Inferior parietal cortex (tissue), 1 donor: ENCODE measurements around the gene ZDHHC16.
"Not testable (repeated sequence)": the region's sequence is repeated elsewhere in the genome, so short reads cannot be mapped to it uniquely, and the experiment has no call there.

ENCODE experiments used
- DNase-seq: peaks from one replicate; pipeline ENCODE4 v3.0.0-alpha.2; 2016; ENCODE audit errors: extremely low spot score

The ZDHHC16 gene

DNA sequence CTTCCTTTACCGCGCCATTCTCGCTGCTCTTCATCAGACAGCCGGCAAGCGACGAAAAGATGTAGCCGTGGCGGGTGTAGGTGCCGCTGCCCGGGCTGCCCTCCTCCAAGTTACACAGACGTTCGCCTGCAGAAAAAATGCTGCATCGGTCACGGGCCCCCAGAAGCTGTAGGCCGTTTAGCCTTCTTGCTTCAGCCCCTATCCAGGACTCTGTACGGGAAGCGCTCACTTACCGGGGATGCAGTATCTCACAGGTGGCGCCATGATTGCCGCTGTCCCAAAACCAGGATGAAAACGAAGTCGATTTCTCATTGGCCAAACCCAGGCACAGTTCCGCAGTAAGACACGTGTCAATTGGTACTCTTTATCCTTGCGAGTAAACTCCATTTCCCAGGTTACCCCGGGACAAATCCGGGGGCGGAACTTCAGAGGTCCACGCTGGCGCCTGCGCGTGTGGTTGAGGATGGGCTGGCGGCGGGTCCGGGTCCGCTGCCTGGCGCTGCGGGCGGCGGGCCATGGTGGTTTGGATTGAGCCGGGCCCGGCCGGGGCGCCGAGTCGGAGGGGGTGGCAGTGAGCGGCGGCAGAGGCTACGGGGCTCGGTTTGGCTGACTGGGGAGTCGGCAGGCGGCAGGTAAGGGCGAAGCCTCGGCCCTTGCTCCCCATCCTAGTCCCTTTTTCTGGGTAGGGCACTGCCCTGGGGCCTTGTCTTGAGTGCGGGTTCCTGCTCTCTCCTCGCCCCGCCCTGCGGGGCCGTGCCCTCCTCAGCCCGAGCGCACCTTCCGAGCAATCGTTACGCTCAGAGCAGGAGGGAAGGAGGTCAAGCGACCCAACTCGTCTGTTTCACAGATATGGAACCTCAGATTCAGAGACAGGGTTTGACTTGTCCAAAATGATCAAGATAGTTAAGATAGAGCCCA, at the start of gene ZDHHC16, which contains the start of gene EXOSC1:
Gene ZDHHC16, plus strand, starts transcription at position 454 of the 918 bp plus-strand sequence. CDS start 5,501 bp downstream, outside the sequence.
Gene EXOSC1, minus strand, starts transcription at position 285 of the 918 bp plus-strand sequence. Its CDS starts 21 bp downstream, at position 264.
- peak; percentile 98 for DNase-seq

DNA sequence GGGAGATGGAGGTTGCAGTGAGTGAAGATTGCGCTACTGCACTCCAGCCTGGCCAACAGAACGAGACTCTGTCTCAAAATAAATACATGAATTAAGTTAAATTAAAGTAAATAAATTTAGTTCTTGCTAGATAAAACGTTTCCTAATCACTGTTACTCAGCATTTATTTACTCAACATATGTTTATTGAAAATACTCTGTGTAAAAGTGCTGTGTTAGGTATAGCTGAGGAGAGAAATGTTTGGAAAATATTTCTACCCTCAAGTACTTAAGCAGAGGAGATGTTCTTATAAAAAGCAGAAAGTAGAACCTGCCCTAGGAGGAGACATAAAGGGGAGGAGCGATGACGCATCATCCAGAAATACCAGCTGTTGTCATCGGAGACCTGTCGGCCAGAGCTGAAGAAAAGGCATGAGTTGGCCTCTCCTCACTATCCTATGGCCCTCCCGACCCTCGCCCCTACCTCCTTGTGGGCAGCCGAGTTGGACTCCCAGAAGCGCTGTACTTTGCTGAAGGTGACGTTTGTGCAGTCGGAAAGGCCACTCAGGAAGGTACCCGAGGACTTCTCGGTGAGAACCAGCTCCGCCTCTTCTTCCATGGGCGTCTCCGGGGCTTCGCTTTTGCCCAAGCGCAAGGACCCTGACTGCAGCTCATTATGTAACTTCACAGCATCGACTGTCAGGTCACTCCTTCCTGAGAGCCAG, 46.0 kb upstream of the ZDHHC16 start:
- DNase-seq, result no peak

- peak; percentile 100 for DNase-seq
Measured at GRCh38 chr10:97400665-97401454, 45.1 kb upstream of the ZDHHC16 start, which contains the start of gene RRP12. RRP12 (minus strand) TSS chr10:97401340; CDS start chr10:97401231, 109 bp downstream.

- no peak for DNase-seq
Measured at GRCh38 chr10:97401455-97401919, 44.5 kb upstream of the ZDHHC16 start.

DNA sequence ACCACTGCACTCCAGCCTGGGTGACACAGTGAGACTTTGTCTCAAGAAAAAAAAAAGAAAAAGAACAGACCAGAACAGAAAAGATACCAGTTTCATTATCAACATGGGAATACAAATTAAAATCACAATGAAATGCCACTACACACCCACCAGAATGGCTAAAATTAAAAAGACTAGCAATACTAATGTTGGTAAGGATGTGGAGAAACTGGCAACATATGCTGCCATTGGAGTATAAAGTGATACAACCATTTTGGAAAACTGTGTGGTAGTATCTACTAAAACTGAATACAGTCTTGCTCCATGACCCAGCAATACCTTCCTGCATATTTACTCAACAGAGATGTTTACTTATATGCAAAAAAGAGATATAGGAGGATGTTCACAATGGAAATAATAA, 41.9 kb upstream of the ZDHHC16 start:
- DNase-seq, result no peak

DNA sequence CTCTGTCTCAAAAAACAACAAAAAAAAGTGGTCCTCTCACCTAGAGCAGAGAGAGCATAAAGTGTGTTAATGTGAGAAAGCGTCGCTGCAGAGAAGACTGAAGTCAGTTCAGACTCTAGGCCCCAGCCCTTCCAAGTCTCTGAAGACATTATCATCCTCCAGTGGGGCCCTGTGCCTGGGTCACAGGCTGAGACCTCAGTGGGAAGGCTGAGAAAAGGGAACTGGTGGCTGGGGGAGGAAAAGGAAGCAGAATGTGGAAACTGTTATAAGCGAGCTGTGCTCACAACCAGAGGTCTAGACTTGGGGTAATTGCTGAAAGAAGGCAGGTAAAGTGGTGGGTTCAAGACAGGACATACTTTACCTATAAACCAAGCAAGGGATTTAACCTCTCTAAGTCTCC, 39.9 kb upstream of the ZDHHC16 start:
- peak; percentile 13 for DNase-seq

DNA sequence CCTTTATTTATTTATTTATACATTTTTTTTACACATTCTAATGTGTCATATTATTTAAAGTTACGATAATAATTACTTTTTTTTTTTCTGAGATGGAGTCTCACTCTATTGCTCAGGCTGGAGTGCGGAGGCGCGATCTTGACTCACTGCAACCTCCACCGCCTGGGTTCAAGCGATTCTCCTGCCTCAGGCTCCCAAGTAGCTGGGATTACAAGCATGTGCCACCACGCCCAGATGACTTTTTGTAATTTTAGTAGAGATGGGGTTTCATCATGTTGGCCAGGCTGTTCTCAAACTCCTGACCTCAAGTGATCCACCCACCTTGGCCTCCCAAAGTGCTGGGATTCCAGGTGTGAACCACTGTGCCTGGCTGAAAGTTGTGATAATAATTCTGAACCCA, 39.5 kb upstream of the ZDHHC16 start:
- DNase-seq, result not testable (repeated sequence)

GRCh38 chr10:97407211-97407951, 38.6 kb upstream of the ZDHHC16 start:
- DNase-seq, result peak; percentile 75

DNA sequence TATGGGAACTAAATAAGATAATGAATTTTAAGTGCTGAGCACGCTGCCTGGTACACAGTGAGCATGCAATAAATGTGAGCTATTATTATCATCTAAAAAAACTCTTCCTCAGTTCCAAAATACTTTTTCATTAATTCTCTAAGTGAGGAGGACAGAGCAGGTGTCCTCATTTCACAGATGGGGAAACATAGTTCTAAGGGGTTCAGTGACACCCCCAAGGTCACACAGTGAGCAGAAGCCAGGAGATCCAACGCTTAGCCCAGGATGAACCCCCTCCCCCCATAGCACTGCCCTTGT, 38.1 kb upstream of the ZDHHC16 start:
- DNase-seq, result no peak

DNA sequence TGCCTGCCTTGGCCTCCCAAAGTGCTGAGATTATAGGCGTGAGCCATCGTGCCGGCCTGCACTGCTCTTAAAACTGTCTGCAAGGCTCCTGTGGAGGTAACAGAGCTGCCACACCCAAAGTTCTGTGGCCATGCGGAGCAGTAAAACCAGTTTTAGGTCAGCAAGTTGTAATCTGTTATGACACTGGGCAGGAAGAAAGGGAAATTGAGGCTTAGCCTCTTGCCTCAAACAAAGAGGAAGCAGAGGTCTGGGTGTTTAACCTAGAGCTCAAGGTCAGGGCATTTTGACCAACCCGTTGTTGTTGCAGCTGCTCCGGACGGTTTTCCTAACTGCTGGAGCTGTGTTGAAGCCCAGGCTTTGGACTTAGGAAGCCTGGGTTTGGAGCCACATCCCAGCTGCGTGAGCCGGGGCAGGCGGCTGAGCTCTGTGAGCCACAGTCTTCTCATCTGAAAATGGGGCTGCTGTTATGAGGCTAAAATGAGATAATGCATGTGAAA, 37.4 kb upstream of the ZDHHC16 start:
- no peak for DNase-seq

DNA sequence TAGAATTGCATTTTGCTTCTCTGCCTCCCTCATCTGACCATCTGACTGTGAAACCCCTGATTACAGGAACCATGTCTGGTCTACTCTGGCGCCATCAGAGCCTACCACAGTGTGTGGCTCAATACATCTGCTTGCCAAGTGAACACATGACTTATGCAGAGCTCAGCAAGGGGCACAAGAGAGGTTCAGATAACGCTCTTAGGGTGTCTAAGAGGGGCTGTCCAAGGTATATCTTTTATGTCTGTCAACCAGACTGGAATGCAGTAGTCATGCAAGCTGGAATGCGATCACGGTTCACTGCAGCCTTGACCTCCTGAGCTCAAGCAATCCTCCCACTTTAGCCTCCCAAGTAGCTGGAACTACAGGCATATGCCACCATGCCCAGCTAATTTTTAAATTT, 34.6 kb upstream of the ZDHHC16 start:
- DNase-seq, result no peak

DNA sequence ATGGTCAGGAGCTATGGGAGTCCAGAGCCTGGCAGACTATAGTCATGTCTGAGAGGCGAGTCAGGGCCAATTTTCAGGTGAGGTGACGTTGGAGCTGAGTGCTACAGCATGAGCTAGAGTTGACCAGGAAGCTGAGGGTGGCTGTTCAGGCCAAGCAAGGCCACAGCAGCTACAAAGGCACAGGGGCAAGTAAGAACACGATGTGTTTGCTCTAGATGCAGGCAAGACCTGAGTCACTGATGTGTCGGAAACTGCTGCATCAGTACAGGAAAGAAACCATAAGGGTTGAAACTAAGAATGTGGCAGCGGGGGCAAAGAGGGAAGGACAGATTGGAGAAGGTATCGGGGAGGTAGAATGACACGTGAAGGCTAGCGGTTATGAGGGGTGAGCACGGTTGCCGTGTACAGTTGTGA, 33.1 kb upstream of the ZDHHC16 start:
- no peak for DNase-seq

DNA sequence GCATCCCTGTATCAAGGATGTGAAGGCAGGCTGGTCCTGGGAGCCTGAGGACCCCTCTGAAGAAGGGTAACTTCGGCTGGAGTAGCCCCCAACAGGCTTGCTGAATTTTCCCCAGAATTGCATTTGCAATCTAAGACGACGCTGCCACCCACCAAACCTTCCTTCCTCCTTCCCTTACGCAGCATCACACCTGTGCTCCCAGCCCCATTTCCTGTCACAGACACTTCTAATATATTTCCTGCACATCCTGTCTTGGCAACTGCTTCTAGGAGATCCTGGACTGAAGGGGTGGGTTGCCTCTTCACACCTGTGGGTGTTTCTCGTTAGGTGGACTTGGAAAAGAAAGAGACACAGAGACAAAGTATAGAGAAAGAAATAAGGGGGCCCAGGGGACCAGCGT, 29.4 kb upstream of the ZDHHC16 start:
- DNase-seq, result no peak

DNA sequence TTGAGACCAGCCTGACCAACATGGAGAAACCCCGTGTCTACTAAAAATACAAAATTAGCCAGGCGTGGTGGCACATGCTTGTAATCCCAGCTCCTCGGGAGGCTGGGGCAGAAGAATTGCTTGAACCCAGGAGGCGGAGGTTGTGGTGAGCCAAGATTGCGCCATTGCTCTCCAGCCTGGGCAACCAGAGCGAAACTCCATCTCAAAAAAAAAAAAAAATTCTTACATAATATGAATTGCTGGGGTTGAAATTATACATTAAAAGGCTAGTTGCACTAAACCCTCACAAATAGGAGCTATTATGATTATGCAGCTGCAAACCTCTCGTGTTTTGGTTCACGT, 22.2 kb upstream of the ZDHHC16 start:
- DNase-seq, result not testable (repeated sequence)

- peak; percentile 95 for DNase-seq
Measured at GRCh38 chr10:97425964-97426775, 19.8 kb upstream of the ZDHHC16 start, which contains the start of gene PGAM1. PGAM1 (plus strand) TSS chr10:97426191; CDS start chr10:97426308, 117 bp downstream.

GRCh38 chr10:97426776-97427570, 19.0 kb upstream of the ZDHHC16 start:
- DNase-seq, result no peak

GRCh38 chr10:97427571-97428179, 18.3 kb upstream of the ZDHHC16 start:
- no peak for DNase-seq

DNA sequence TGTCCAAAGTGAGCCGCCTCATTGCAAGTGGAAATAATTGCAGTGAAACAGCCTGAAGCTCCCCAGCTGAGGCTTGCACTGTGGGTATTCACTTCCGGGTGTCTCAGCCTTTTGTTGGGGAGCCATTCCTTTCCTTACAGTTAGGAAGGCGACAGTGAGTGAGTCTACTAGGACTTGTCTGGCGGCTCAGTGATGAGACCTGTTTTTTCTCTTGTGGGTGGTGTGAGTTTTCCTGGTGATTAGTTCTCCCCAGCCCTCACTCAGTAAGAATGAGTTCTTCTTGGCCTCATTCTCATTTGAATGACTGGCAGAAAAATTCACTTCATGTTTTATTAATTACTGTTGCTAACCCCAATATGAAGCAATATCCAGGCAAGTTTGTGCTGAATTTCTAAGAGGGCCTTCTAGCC, 17.4 kb upstream of the ZDHHC16 start:
- DNase-seq, result no peak

- DNase-seq, result no peak
Measured at GRCh38 chr10:97434055-97434454, 11.9 kb upstream of the ZDHHC16 start.
